Forelimb muscle (tissue), 1 donor: Measurements from ENCODE around the gene NUDT15. TPM values are rescaled to one million over a fixed set of nuclear protein-coding genes. Genes with fewer than 3 reads are reported as not detected.
"Not testable (repeated sequence)": the region's sequence is repeated elsewhere in the genome, so short reads cannot be mapped to it uniquely, and the experiment has no call there.

Experiments
- DNase-seq: peaks from one replicate; pipeline ENCODE4 v3.0.0-alpha.2; 2013; ENCODE audit warnings: low read depth
- polyA plus RNA-seq: library from polyadenylated mRNA; unstranded; fragments of 120-200 nt; gene quantifications from one replicate; pipeline ENCODE4 v1.2.1, GENCODE V29; 2013; ENCODE audit not compliant: insufficient read length

The NUDT15 gene
- polyA plus RNA-seq, result 11.7 TPM

- DNase-seq, result peak; percentile 95
Observed at GRCh38 chr13:48037346-48038173, at the start of gene NUDT15. NUDT15 (plus strand) TSS chr13:48037726; CDS start chr13:48037747, 21 bp downstream.

- no peak for DNase-seq
Observed at GRCh38 chr13:47990427-47990826, 47.1 kb upstream of the NUDT15 start.

GRCh38 chr13:47990920-47991466, 46.5 kb upstream of the NUDT15 start:
- no peak for DNase-seq

GRCh38 chr13:47991859-47992258, 45.7 kb upstream of the NUDT15 start:
- DNase-seq, result no peak

GRCh38 chr13:47997384-47997783, 40.1 kb upstream of the NUDT15 start:
- no peak for DNase-seq

- no peak for DNase-seq
Observed at GRCh38 chr13:47999973-48000372, 37.6 kb upstream of the NUDT15 start.

GRCh38 chr13:48000559-48001113, 36.9 kb upstream of the NUDT15 start:
- no peak for DNase-seq

- peak; percentile 72 for DNase-seq
Observed at GRCh38 chr13:48001114-48001881, 36.2 kb upstream of the NUDT15 start, which contains the start of gene SUCLA2. SUCLA2 (minus strand) TSS chr13:48001273; CDS start chr13:48001269, 4 bp downstream.

GRCh38 chr13:48001999-48002398, 35.5 kb upstream of the NUDT15 start:
- DNase-seq, result not testable (repeated sequence)

GRCh38 chr13:48004201-48004600, 33.3 kb upstream of the NUDT15 start:
- no peak for DNase-seq

- no peak for DNase-seq
Observed at GRCh38 chr13:48006396-48006795, 31.1 kb upstream of the NUDT15 start.

GRCh38 chr13:48009284-48009683, 28.2 kb upstream of the NUDT15 start:
- DNase-seq, result no peak

- DNase-seq, result no peak
Observed at GRCh38 chr13:48010698-48011097, 26.8 kb upstream of the NUDT15 start.

GRCh38 chr13:48012668-48013067, 24.9 kb upstream of the NUDT15 start:
- no peak for DNase-seq

GRCh38 chr13:48014359-48014758, 23.2 kb upstream of the NUDT15 start:
- no peak for DNase-seq

GRCh38 chr13:48018637-48019036, 18.9 kb upstream of the NUDT15 start:
- DNase-seq, result no peak

GRCh38 chr13:48019796-48020195, 17.7 kb upstream of the NUDT15 start:
- no peak for DNase-seq

GRCh38 chr13:48028066-48028465, 9.5 kb upstream of the NUDT15 start:
- no peak for DNase-seq

- DNase-seq, result no peak
Observed at GRCh38 chr13:48029859-48030258, 7.7 kb upstream of the NUDT15 start.

GRCh38 chr13:48038761-48039160, 1.2 kb downstream of the NUDT15 start:
- no peak for DNase-seq

GRCh38 chr13:48040049-48040448, 2.5 kb downstream of the NUDT15 start:
- DNase-seq, result no peak

GRCh38 chr13:48040896-48041295, 3.4 kb downstream of the NUDT15 start:
- DNase-seq, result no peak
